Measurements from ENCODE around the gene HBQ1. TPM values are rescaled to one million over a fixed set of nuclear protein-coding genes. Genes with fewer than 3 reads are reported as not detected.

The HBQ1 gene
- total RNA-seq, 4 donors from 2014 or later = not detected

- Histone ChIP-seq H3K36me3 (no peaks in the 10 kb centered on the region), H3K27ac (no peak overlapping the region), H3K4me1 (peaks cover 0 to 6% (median 2%) of the 10 kb centered on the region in 4 donors), H3K9me3 (no peaks in the 10 kb centered on the region), H3K4me3 (no peak overlapping the region), H3K27me3 (peaks cover 13% of the 10 kb centered on the region)
- intact Hi-C loops (cut with DNase I; ENCODE audit: low total_unique reads) (no loop called here), in situ Hi-C loops (cut with MboI; ENCODE audit: low pct_ligation_motif_present in 1 of 4, low pct_unique_long_range_greater_than_20kb in 1 of 4, low sequenced_read_pairs in 3 of 4) (no loop called here)
- DNase-seq = no peak
- 58 to 80% methylated on average over 1 to 6 of the region's 6 CpGs for WGBS, 2 donors (ENCODE audit: low coverage in 1 of 2)
- TF ChIP-seq EP300 (IDR thresholded peaks at IDR 0.05; ENCODE audit: low read depth) = no peak
- no peak for TF ChIP-seq POLR2A (IDR thresholded peaks at IDR 0.05)
- TF ChIP-seq POLR2AphosphoS5 (IDR thresholded peaks at IDR 0.05) = no peak
- TF ChIP-seq CTCF (IDR thresholded peaks at IDR 0.05) = no peak
These were observed 36.8 kb upstream of the HBQ1 start for GRCh38 chr16:143456-143855.

DNA sequence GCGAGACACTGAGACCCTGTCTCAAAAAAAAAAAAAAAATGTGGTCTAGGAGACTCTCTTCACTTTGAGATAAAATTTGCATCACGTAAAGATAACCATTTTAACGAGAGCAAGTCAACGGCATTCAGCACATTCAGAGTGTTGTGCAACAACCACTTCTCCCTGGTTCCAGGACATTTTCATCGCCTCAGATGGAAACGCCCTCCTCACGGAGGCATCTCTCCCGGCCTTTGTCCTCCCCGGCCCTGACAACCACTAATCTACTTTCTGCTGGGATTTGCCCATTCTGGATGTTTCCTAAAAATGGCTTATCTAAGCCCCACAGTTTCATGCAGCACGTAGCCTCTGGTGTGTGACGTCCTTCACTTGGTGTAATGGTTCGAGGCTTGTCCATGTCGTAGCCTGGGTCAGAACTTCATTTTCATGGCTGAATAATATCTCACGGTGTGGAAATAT is 35.4 kb upstream of the HBQ1 start:
- 74 to 75% methylated on average over 14 of the region's 14 CpGs for WGBS, 2 donors (ENCODE audit: low coverage in 1 of 2)
- no peak overlapping the region for H3K27ac ChIP-seq
- H3K9me3 ChIP-seq = no peaks in the 10 kb centered on the region
- DNase-seq = no peak
- H3K36me3 ChIP-seq = no peaks in the 10 kb centered on the region
- in situ Hi-C loops (cut with MboI; ENCODE audit: low pct_ligation_motif_present in 1 of 4, low pct_unique_long_range_greater_than_20kb in 1 of 4, low sequenced_read_pairs in 3 of 4) (no loop called here), intact Hi-C loops (cut with DNase I; ENCODE audit: low total_unique reads) (loop anchor here (1.0 kb wide), 1 partner anchor 30 kb away; no protein-coding TSS in a partner anchor)
- no peaks in the 10 kb centered on the region for H3K4me1 ChIP-seq
- H3K27me3 ChIP-seq = peaks cover 24% of the 10 kb centered on the region
- TF ChIP-seq EP300 (IDR thresholded peaks at IDR 0.05; ENCODE audit: low read depth) = no peak
- TF ChIP-seq POLR2A (IDR thresholded peaks at IDR 0.05) = no peak
- no peak for TF ChIP-seq CTCF (IDR thresholded peaks at IDR 0.05)
- TF ChIP-seq POLR2AphosphoS5 (IDR thresholded peaks at IDR 0.05) = no peak
- H3K4me3 ChIP-seq = no peak overlapping the region

DNA sequence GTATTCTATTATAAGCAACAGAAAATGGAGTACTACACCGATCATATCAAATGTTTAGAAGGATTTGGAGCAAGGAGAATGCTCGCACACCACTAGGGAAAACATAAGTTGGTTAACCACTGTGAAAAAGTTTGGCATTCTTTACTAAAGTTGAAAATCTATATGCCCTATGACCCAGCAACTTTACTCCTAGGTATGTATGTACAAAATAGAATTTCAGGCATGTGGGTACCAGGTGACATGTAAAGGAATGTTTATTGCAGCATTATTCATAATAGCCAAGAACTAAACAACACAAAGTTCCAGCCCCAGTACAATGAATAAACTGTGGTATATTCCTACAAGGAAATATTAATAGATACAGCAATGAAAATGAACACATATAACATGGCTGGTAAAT is 33.6 kb upstream of the HBQ1 start:
- Histone ChIP-seq H3K9me3 (no peaks in the 10 kb centered on the region), H3K36me3 (no peaks in the 10 kb centered on the region), H3K27me3 (peaks cover 34% of the 10 kb centered on the region), H3K4me3 (no peak overlapping the region), H3K27ac (no peak overlapping the region), H3K4me1 (no peaks in the 10 kb centered on the region)
- DNase-seq = no peak
- TF ChIP-seq CTCF (IDR thresholded peaks at IDR 0.05) = no peak
- TF ChIP-seq EP300 (IDR thresholded peaks at IDR 0.05; ENCODE audit: low read depth) = no peak
- TF ChIP-seq POLR2A (IDR thresholded peaks at IDR 0.05) = no peak
- TF ChIP-seq POLR2AphosphoS5 (IDR thresholded peaks at IDR 0.05) = no peak
- WGBS, 2 donors (ENCODE audit: low coverage in 1 of 2) = 80 to 84% methylated on average over 1 to 2 of the region's 2 CpGs
- in situ Hi-C loops (cut with MboI; ENCODE audit: low pct_ligation_motif_present in 1 of 4, low pct_unique_long_range_greater_than_20kb in 1 of 4, low sequenced_read_pairs in 3 of 4) (no loop called here), intact Hi-C loops (cut with DNase I; ENCODE audit: low total_unique reads) (no loop called here)

- in situ Hi-C loops (cut with MboI; ENCODE audit: low pct_ligation_motif_present in 1 of 4, low pct_unique_long_range_greater_than_20kb in 1 of 4, low sequenced_read_pairs in 3 of 4) = no loop called here
- intact Hi-C loops (cut with DNase I; ENCODE audit: low total_unique reads) = no loop called here
- DNase-seq = no peak
- no peak for TF ChIP-seq CTCF (IDR thresholded peaks at IDR 0.05)
- TF ChIP-seq POLR2A (IDR thresholded peaks at IDR 0.05) = no peak
- no peak for TF ChIP-seq POLR2AphosphoS5 (IDR thresholded peaks at IDR 0.05)
- TF ChIP-seq EP300 (IDR thresholded peaks at IDR 0.05; ENCODE audit: low read depth) = no peak
- peaks cover 42% of the 10 kb centered on the region for H3K27me3 ChIP-seq
- no peaks in the 10 kb centered on the region for H3K9me3 ChIP-seq
- no peak overlapping the region for H3K27ac ChIP-seq
- WGBS, 2 donors (ENCODE audit: low coverage in 1 of 2) = 48% methylated on average over 9 of the region's 9 CpGs; no CpG with 5 or more reads in 1 of the 2 donors
- no peaks in the 10 kb centered on the region for H3K36me3 ChIP-seq
- no peak overlapping the region for H3K4me3 ChIP-seq
- H3K4me1 ChIP-seq = peaks cover 0 to under 1% (median under 1%) of the 10 kb centered on the region in 4 donors
These were observed 31.1 kb upstream of the HBQ1 start for GRCh38 chr16:149024-149660.
